Lung (tissue), 12 donors: Measurements from ENCODE around the gene EIF1. TPM values are rescaled to one million over a fixed set of nuclear protein-coding genes. Genes with fewer than 3 reads are reported as not detected.

ENCODE experiments used
- ATAC-seq: fragments of 200-7000 bp; cut with Tn5 transposase; one replicate; pipeline ENCODE4 v1.9.1; 2020; ENCODE audit warnings: moderate number of reproducible peaks; ENCODE audit not compliant: insufficient read depth, low FRiP score
- DNase-seq, 3 donors: peaks; one replicate each; pipeline ENCODE4 v3.0.0-alpha.2; 2013 to 2017
- H3K27ac ChIP-seq, 2 donors: one replicate each; pipeline ENCODE4 v1.5.1; 2013; ENCODE audit warnings: mild to moderate bottlenecking in 2 of 2, moderate library complexity in 2 of 2, control low read depth in 1 of 2, inconsistent platforms in 1 of 2, low read depth in 1 of 2, low read length in 1 of 2
- H3K27me3 ChIP-seq, 3 donors: one replicate each; pipeline ENCODE4 v1.5.1; 2013; ENCODE audit warnings: low read length in 2 of 3; ENCODE audit not compliant: control insufficient read depth in 3 of 3, insufficient read depth in 3 of 3
- H3K36me3 ChIP-seq, 4 donors: one replicate each; pipeline ENCODE4 v1.5.1; 2013; ENCODE audit warnings: low read length in 4 of 4, mild to moderate bottlenecking in 1 of 4, moderate library complexity in 1 of 4; ENCODE audit not compliant: control insufficient read depth in 4 of 4, insufficient read depth in 4 of 4
- H3K4me1 ChIP-seq, 5 donors: one replicate each; pipeline ENCODE4 v1.5.1; 2013; ENCODE audit warnings: low read length in 5 of 5, mild to moderate bottlenecking in 2 of 5, moderate library complexity in 1 of 5; ENCODE audit not compliant: control insufficient read depth in 5 of 5, insufficient read depth in 5 of 5
- H3K4me3 ChIP-seq: one replicate; pipeline ENCODE4 v1.5.1; 2013; ENCODE audit warnings: mild to moderate bottlenecking, control low read depth, moderate library complexity
- H3K9ac ChIP-seq, 2 donors: one replicate each; pipeline ENCODE4 v1.5.1; 2013; ENCODE audit warnings: low read length in 2 of 2, control low read depth in 1 of 2; ENCODE audit not compliant: insufficient read depth in 1 of 2
- H3K9me3 ChIP-seq, 4 donors: one replicate each; pipeline ENCODE4 v1.5.1; 2013; ENCODE audit warnings: low read length in 3 of 4, mild to moderate bottlenecking in 1 of 4, moderate library complexity in 1 of 4; ENCODE audit not compliant: control insufficient read depth in 4 of 4, insufficient read depth in 3 of 4
- CTCF ChIP-seq: IDR thresholded peaks from 2 replicates; pipeline ENCODE4 v1.5.1; 2012; ENCODE audit warnings: mild to moderate bottlenecking; ENCODE audit errors: control extremely low read depth, extremely low read depth
- WGBS, 2 donors: extraction: QIAGEN DNeasy Blood & Tissue Kit; methylation state at CpG; one replicate each; pipeline ENCODE4 v1.1.7; 2013; 5-methylcytosine and 5-hydroxymethylcytosine counted together
- polyA plus RNA-seq, 2 donors: library from polyadenylated mRNA; stranded (reverse); fragments of 200-250 nt; gene quantifications; one replicate each; pipeline ENCODE4 v1.2.1, GENCODE V29; 2013
- total RNA-seq, 2 donors: library from RNA; depleted of rRNA in 1 of 2; stranded (reverse); fragments of >200 nt in 1 of 2; gene quantifications; one replicate each; pipeline ENCODE4 v1.2.1, GENCODE V29; 2014 to 2021
- donor health status: control.
- donor health status: control.
- donor health status: Bipolar disorder and iron deficiency.
- donor health status: healthy.
- donor health status: DM: yes; HTN: yes; CAD: no.

The EIF1 gene
- total and polyA plus RNA-seq, 4 donors: 381 to 872 (median 676) TPM

- TF ChIP-seq CTCF: no peak
- Histone ChIP-seq H3K9ac (no peak overlapping the region), H3K4me3 (no peak overlapping the region), H3K36me3 (no peaks in the 10 kb centered on the region), H3K27me3 (no peaks in the 10 kb centered on the region), H3K27ac (no peak overlapping the region), H3K9me3 (peaks cover 0 to 4% (median 0%) of the 10 kb centered on the region in 4 donors), H3K4me1 (peaks cover 0 to 25% (median 14%) of the 10 kb centered on the region in 5 donors)
- WGBS, 2 donors: 75 to 79% methylated on average over 15 of the region's 15 CpGs
- DNase-seq (no peak), ATAC-seq (no peak)
Observed at GRCh38 chr17:41647038-41647813, 41.5 kb upstream of the EIF1 start.

GRCh38 chr17:41647940-41648410 is 40.7 kb upstream of the EIF1 start:
- peak; percentile 65 for ATAC-seq
- H3K36me3 ChIP-seq: no peaks in the 10 kb centered on the region
- H3K4me1 ChIP-seq: peaks cover 0 to 29% (median 14%) of the 10 kb centered on the region in 5 donors
- peak; percentile 93 for TF ChIP-seq CTCF
- H3K9ac ChIP-seq: no peak overlapping the region
- no peaks in the 10 kb centered on the region for H3K27me3 ChIP-seq
- no peak overlapping the region for H3K27ac ChIP-seq
- H3K9me3 ChIP-seq: peaks cover 0 to 4% (median 0%) of the 10 kb centered on the region in 4 donors
- WGBS, 2 donors: 1 to 2% methylated on average over 22 of the region's 22 CpGs
- DNase-seq: peak; percentile 83 to 89 (median 84)
- H3K4me3 ChIP-seq: no peak overlapping the region

DNA sequence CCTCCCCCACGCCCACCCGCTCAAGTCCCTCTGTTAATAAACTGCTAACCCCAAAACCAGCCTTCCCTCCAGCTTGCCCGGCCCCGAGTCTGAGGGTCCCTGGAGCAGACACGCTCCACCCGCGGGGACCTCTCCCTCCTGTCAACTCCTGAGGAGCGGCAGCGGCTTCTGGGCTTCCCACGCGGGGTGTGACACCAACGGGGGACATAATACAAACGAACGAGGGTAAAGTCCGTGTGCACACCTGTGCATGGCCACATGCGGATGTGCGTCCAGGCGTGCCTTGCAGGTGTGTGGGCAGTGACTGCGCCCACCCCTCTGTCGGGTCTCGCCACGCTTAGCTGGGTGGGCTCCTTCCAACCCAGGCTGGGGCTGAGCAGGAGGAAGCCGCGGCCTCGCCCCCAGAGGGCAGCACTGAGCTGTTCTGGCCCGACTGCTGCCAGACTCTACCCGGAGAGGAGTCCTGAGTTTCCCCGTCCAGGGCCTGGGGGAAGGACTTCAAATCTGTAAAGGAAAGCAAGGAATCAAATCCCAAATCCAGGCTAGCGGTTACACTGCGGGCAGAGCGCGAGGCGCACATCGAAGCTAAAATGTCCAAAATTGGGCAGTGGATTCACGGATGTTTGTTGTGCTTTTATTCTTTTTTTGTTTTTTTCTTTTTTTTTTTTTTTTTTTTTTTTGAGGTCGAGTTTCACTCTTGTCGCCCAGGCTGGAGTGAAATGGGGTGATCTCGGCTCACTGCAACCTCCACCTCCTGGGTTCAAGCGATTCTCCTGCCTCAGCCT is 40.1 kb upstream of the EIF1 start:
- peak; percentile 90 for ATAC-seq
- TF ChIP-seq CTCF: peak; percentile 77
- H3K27me3 ChIP-seq: no peaks in the 10 kb centered on the region
- peaks cover 0 to 29% (median 16%) of the 10 kb centered on the region in 5 donors for H3K4me1 ChIP-seq
- no peak overlapping the region for H3K27ac ChIP-seq
- H3K4me3 ChIP-seq: no peak overlapping the region
- peak overlapping the region in 1 of 2 donors; percentile 81 for H3K9ac ChIP-seq
- peak; percentile 84 to 89 (median 87) for DNase-seq
- peaks cover 0 to 4% (median 0%) of the 10 kb centered on the region in 4 donors for H3K9me3 ChIP-seq
- 4 to 5% methylated on average over 39 of the region's 39 CpGs for WGBS, 2 donors
- no peaks in the 10 kb centered on the region for H3K36me3 ChIP-seq
